ENCODE results near the gene TPM2.
"Not testable (repeated sequence)": the region's sequence is repeated elsewhere in the genome, so short reads cannot be mapped to it uniquely, and the experiment has no call there.

Gene TPM2

GRCh38 chr9:35651956-35652828 lies 37.5 kb downstream of the TPM2 start:
- no peak for DNase-seq

GRCh38 chr9:35650341-35651158 lies 39.2 kb downstream of the TPM2 start, which contains the start of gene SIT1:
Gene SIT1 (minus strand): TSS chr9:35650931. CDS start chr9:35650853, 78 bp downstream.
- DNase-seq = peak; percentile 39

- DNase-seq = no peak
Observed at GRCh38 chr9:35649431-35650340, 40.0 kb downstream of the TPM2 start.

GRCh38 chr9:35646533-35647265 lies 43.0 kb downstream of the TPM2 start:
- DNase-seq = peak; percentile 76

GRCh38 chr9:35646153-35646532 lies 43.6 kb downstream of the TPM2 start:
- peak; percentile 39 for DNase-seq

- not testable (repeated sequence) for DNase-seq
Observed at GRCh38 chr9:35645736-35646135, 44.0 kb downstream of the TPM2 start.

GRCh38 chr9:35643046-35643445 lies 46.7 kb downstream of the TPM2 start:
- no peak for DNase-seq

GRCh38 chr9:35641478-35641877 lies 48.2 kb downstream of the TPM2 start:
- not testable (repeated sequence) for DNase-seq

- not testable (repeated sequence) for DNase-seq
Observed at GRCh38 chr9:35640431-35640830, 49.3 kb downstream of the TPM2 start.

GRCh38 chr9:35639631-35640030 lies 50.1 kb downstream of the TPM2 start:
- DNase-seq = no peak

GRCh38 chr9:35639225-35639624 lies 50.5 kb downstream of the TPM2 start:
- DNase-seq = not testable (repeated sequence)

GRCh38 chr9:35638751-35639150 lies 51.0 kb downstream of the TPM2 start:
- not testable (repeated sequence) for DNase-seq

GRCh38 chr9:35637427-35637955 lies 52.2 kb downstream of the TPM2 start:
- not testable (repeated sequence) for DNase-seq

- not testable (repeated sequence) for DNase-seq
Observed at GRCh38 chr9:35636877-35637246, 52.9 kb downstream of the TPM2 start.

- no peak for DNase-seq
Observed at GRCh38 chr9:35636135-35636876, 53.4 kb downstream of the TPM2 start.

- DNase-seq = no peak
Observed at GRCh38 chr9:35635730-35636129, 54.0 kb downstream of the TPM2 start.
